ENCODE measurements around the gene BTAF1. TPM values are rescaled to one million over a fixed set of nuclear protein-coding genes. Genes with fewer than 3 reads are reported as not detected.
A peak's percentile ranks its signal among the peaks of the same experiment; 100 is the strongest.

BTAF1 gene
- total and polyA plus RNA-seq, 10 of the 15 experiments (the other 5 are each of a cell fraction or from before 2014, with no cell fraction given): 11.8 to 157 (median 55.5) TPM

GRCh38 chr10:91944880-91945630 lies 21.5 kb downstream of the BTAF1 start (continued):
- TF ChIP-seq CEBPZ (IDR thresholded peaks at IDR 0.05; ENCODE audit: low read depth, low read length): no peak
- TF ChIP-seq NFIC (IDR thresholded peaks at IDR 0.05; ENCODE audit: low read depth, low read length): peak; percentile 59; the same call in 1 of the 2 replicates

GRCh38 chr10:91953600-91954160 lies 30.1 kb downstream of the BTAF1 start:
- no peak overlapping the region for H2AFZ ChIP-seq (ENCODE audit: control insufficient read depth, low read depth, low read length)
- intact Hi-C loops (cut with micrococcal nuclease; ENCODE audit: unreplicated experiment): no loop called here
- H3K27me3 ChIP-seq (replicated peaks in 1 of 2; ENCODE audit: control insufficient read depth in 2 of 2, insufficient read depth in 2 of 2, low read length in 1 of 2): no peaks in the 10 kb centered on the region
- ChIA-PET POLR2A (no interaction called here), RAD21 (ENCODE audit: unreplicated experiment) (no interaction called here), CTCF (interaction anchor here (0.7 kb wide), 1 partner anchor 10 kb away, joined by 3 read pairs; no protein-coding TSS in a partner anchor), SMC1A (ENCODE audit: uncharacterized antibody, unreplicated experiment) (no interaction called here)
- H3K9me3 ChIP-seq (replicated peaks; ENCODE audit: control insufficient read depth, insufficient read depth, low read length): no peaks in the 10 kb centered on the region
- no peak for DNase-seq (ENCODE audit: low read depth, low spot score)
- H3K4me3 ChIP-seq: no peak overlapping the region
- TF ChIP-seq SRF (IDR thresholded peaks at IDR 0.05; ENCODE audit: low read depth in 2 of 2, low read length in 2 of 2): no peak
- no peak for TF ChIP-seq POU2F2 (IDR thresholded peaks at IDR 0.05; ENCODE audit: borderline replicate concordance, low read depth, low read length)
- no peak for TF ChIP-seq RCOR1 (conservative IDR thresholded peaks at IDR 0.05; ENCODE audit: low read depth, low read length)
- TF ChIP-seq TARDBP (IDR thresholded peaks at IDR 0.05; ENCODE audit: borderline replicate concordance): no peak
- TF ChIP-seq FOS (IDR thresholded peaks at IDR 0.05; ENCODE audit: borderline replicate concordance, extremely low read depth, insufficient read length): no peak
- no peak for TF ChIP-seq RFX5 (IDR thresholded peaks at IDR 0.05; ENCODE audit: low read depth, low read length)
- TF ChIP-seq IRF5 (IDR thresholded peaks at IDR 0.05; ENCODE audit: borderline replicate concordance): no peak
- no peak for TF ChIP-seq BCL11A (IDR thresholded peaks at IDR 0.05; ENCODE audit: low read depth, low read length)
- no peak for TF ChIP-seq CBX5 (IDR thresholded peaks at IDR 0.05; ENCODE audit: low read depth)
- TF ChIP-seq POLR2A (IDR thresholded peaks at IDR 0.05; ENCODE audit: low read depth, low read length): no peak
- no peak for TF ChIP-seq SMAD1 (IDR thresholded peaks at IDR 0.05; ENCODE audit: low read depth, partially characterized antibody)
- TF ChIP-seq BHLHE40 (IDR thresholded peaks at IDR 0.05; ENCODE audit: borderline replicate concordance in 1 of 2, low read depth in 2 of 2, low read length in 1 of 2): no peak
- no peak for TF ChIP-seq TCF7 (IDR thresholded peaks at IDR 0.05; ENCODE audit: borderline replicate concordance)
- TF ChIP-seq RELA (IDR thresholded peaks at IDR 0.05; ENCODE audit: borderline replicate concordance, partially characterized antibody): no peak
- no TSS peak for BruUV-seq (replicated peaks)
- no peak overlapping the region for H3K4me2 ChIP-seq (ENCODE audit: control insufficient read depth, insufficient read depth)
- no peaks in the 10 kb centered on the region for H3K4me1 ChIP-seq (ENCODE audit: control insufficient read depth, insufficient read depth, low read length)
- 100% methylated on average over 2 of the region's 2 CpGs for WGBS (ENCODE audit: insufficient coverage, insufficient replicate concordance, low lambda C conversion rate, missing lambda C conversion rate)
- in situ Hi-C loops (cut with MboI): no loop called here
- H4K20me1 ChIP-seq (ENCODE audit: control insufficient read depth, insufficient read depth): no peaks in the 10 kb centered on the region
- no peak for ATAC-seq
- peaks cover 0 to 16% of the 10 kb centered on the region in 2 experiments; a peak in 3 of 4 replicates for H3K36me3 ChIP-seq (ENCODE audit: control insufficient read depth in 2 of 2, insufficient read depth in 2 of 2, low read length in 1 of 2)
- no peak for FAIRE-seq
- H3K27ac ChIP-seq (ENCODE audit: control insufficient read depth, insufficient read depth): no peak overlapping the region
- no peak overlapping the region for H3K9ac ChIP-seq (ENCODE audit: control insufficient read depth, insufficient read depth, low read length)
- H3K79me2 ChIP-seq (ENCODE audit: control insufficient read depth, insufficient read depth, low read length): no peaks in the 10 kb centered on the region

All from GM12878 (cell line).